Heart left ventricle (tissue), 16 donors: ENCODE data around the gene FAM149B1. TPM values are rescaled to one million over a fixed set of nuclear protein-coding genes. Genes with fewer than 3 reads are reported as not detected.
A peak's percentile ranks its signal among the peaks of the same experiment; 100 is the strongest.

Experiments
- ATAC-seq, 4 donors: fragments of 200-7000 bp; cut with Tn5 transposase; one replicate each; pipeline ENCODE4 v1.9.1; 2020 to 2022; ENCODE audit warnings: moderate library complexity in 4 of 4, mild to moderate bottlenecking in 3 of 4, moderate number of reproducible peaks in 1 of 4
- DNase-seq, 5 donors: peaks; one replicate each; pipeline ENCODE4 v3.0.0-alpha.2; 2020
- H3K27ac ChIP-seq, 12 donors: fragments of 200-600 bp; sonication (generic) in 4 of 12; one replicate each; pipeline versions ENCODE4 v1.5.0 to v1.8.0; 2016 to 2022; ENCODE audit warnings: mild to moderate bottlenecking in 2 of 12
- H3K27me3 ChIP-seq, 9 donors: fragments of 200-600 bp; sonication (generic) in 2 of 9; one replicate each; pipeline versions ENCODE4 v1.5.1 to v1.8.0; 2016 to 2022; ENCODE audit warnings: mild to moderate bottlenecking in 3 of 9
- H3K36me3 ChIP-seq, 9 donors: fragments of 200-600 bp; sonication (generic) in 2 of 9; one replicate each; pipeline versions ENCODE4 v1.5.0 to v1.8.0; 2018 to 2022; ENCODE audit warnings: mild to moderate bottlenecking in 2 of 9
- H3K4me1 ChIP-seq, 12 donors: fragments of 200-600 bp; sonication (generic) in 4 of 12; one replicate each; pipeline versions ENCODE4 v1.5.0 to v1.8.0; 2016 to 2022; ENCODE audit warnings: mild to moderate bottlenecking in 3 of 12
- H3K4me3 ChIP-seq, 12 donors: fragments of 200-600 bp; sonication (generic) in 4 of 12; one replicate each; pipeline versions ENCODE4 v1.5.0 to v1.8.0; 2017 to 2022; ENCODE audit warnings: mild to moderate bottlenecking in 9 of 12, moderate library complexity in 4 of 12
- H3K9me3 ChIP-seq, 12 donors: fragments of 200-600 bp; sonication (generic) in 4 of 12; one replicate each; pipeline versions ENCODE4 v1.5.0 to v1.8.0; 2016 to 2022; ENCODE audit warnings: mild to moderate bottlenecking in 1 of 12
- POLR2A ChIP-seq, 2 donors: fragments of 450-650 bp; IDR thresholded peaks; one replicate each; pipeline ENCODE4 v1.6.1; 2017; ENCODE audit warnings: antibody characterized with exemption in 2 of 2, mild to moderate bottlenecking in 2 of 2, moderate library complexity in 2 of 2
- WGBS, 4 donors: extraction: QIAGEN DNeasy Blood & Tissue Kit in 2 of 4; methylation state at CpG; one replicate each; pipeline versions ENCODE4 v1.1.5 to v1.1.7; 2013 to 2018; 5-methylcytosine and 5-hydroxymethylcytosine counted together
- intact Hi-C, 10 donors: fragments of 100-400 bp; cut with DNase I; formaldehyde crosslinking; loops; one replicate each; pipeline versions ENCODE4 v1.11.1 to v1.14.2; 2022
- polyA plus RNA-seq, 2 donors: library from polyadenylated mRNA; stranded (reverse); fragments of 200-250 nt; gene quantifications; one replicate each; pipeline ENCODE4 v1.2.3, GENCODE V29; 2013
- total RNA-seq, 9 donors: library from RNA; depleted of rRNA in 2 of 9; stranded (reverse); fragments of >200 nt in 2 of 9; fragmentation: NEBNext Ultra II Directional in 3 of 9; extraction: Animal tissue kit (Norgen Biotek cat#: 25700) in 3 of 9; gene quantifications; one replicate each; pipeline versions ENCODE4 v1.1.0 to v1.2.4, GENCODE V29; 2016 to 2023
- TF ChIP-seq, protein P1 (sequence below), 12 donors: fragments of 200-600 bp; sonication (generic) in 4 of 12; IDR thresholded peaks; one replicate each; pipeline versions ENCODE4 v1.5.0 to v1.8.0; 2018 to 2022; ENCODE audit warnings: antibody characterized with exemption in 12 of 12, mild to moderate bottlenecking in 5 of 12
- donor health status: ischemic (EF 13 %, LVEDD 7.1; RV severe dilation, severe dysfunction).
- donor health status: healthy with polysubstance abuse.
- donor health status: DM: no; HTN: yes; CAD: no.
- donor health status: DM: no; HTN: no; CAD: no.
- donor health status: ischemic (EF 25% LVEDD 6.9; RV normal size, moderate dysfunction).
- donor health status: ischemic (EF 25% LVEDD 5.7; RV mildly dilated, moderate dysfunction).
- donor health status: healthy.
- donor health status: DM: yes; HTN: yes; CAD: no.
- donor health status: ischemic (EF 35%, LVEDD 5.7; RV mildly dilated, moderate dysfunction).
- donor health status: nonischemic (EF 11% LVEDD 7.7; RV severe dilation, severe dysfunction).
- donor health status: DM: yes; HTN: yes; CAD: no.
- donor health status: PGD.
- donor health status: ischemic (EF 29% LVEDD 5.4; RV normal size, mild dysfunction).
- donor health status: nonischemic (EF 23%, LVEDD 6.1; RV moderate dilation, normal function).

The FAM149B1 gene
- total and polyA plus RNA-seq, 11 donors, result 7.8 to 21.8 (median 17.8) TPM

DNA sequence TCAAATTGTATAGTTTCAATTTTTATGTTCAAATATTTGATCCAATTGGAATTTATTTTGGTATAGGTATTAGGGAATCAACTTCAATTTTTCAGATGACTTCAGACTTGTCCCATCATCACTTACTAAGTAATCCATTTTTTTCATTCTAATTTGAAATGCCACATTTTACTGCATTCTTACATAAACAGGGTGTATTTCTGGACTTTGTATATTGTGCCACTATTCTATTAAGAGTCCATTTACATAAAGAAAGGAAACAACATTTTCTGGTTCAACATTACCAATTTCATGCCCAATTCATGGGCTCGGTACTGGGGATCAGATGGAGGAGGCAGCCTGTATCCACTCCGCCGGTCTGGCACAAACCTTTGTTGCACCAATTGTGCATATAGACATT lies 15.9 kb upstream of the FAM149B1 start:
- H3K36me3 ChIP-seq, result peaks cover 0 to 98% (median 88%) of the 10 kb centered on the region in 9 donors
- no peak overlapping the region for H3K27ac ChIP-seq
- H3K4me3 ChIP-seq, result no peak overlapping the region
- ATAC-seq (no peak), DNase-seq (no peak)
- no peak for TF ChIP-seq POLR2A (IDR thresholded peaks at IDR 0.05)
- TF ChIP-seq, protein P1, sequence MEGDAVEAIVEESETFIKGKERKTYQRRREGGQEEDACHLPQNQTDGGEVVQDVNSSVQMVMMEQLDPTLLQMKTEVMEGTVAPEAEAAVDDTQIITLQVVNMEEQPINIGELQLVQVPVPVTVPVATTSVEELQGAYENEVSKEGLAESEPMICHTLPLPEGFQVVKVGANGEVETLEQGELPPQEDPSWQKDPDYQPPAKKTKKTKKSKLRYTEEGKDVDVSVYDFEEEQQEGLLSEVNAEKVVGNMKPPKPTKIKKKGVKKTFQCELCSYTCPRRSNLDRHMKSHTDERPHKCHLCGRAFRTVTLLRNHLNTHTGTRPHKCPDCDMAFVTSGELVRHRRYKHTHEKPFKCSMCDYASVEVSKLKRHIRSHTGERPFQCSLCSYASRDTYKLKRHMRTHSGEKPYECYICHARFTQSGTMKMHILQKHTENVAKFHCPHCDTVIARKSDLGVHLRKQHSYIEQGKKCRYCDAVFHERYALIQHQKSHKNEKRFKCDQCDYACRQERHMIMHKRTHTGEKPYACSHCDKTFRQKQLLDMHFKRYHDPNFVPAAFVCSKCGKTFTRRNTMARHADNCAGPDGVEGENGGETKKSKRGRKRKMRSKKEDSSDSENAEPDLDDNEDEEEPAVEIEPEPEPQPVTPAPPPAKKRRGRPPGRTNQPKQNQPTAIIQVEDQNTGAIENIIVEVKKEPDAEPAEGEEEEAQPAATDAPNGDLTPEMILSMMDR (IDR thresholded peaks at IDR 0.05), result no peak
- 97% methylated on average over 3 of the region's 3 CpGs for WGBS, 4 donors
- intact Hi-C loops, result no loop called here
- H3K27me3 ChIP-seq, result no peaks in the 10 kb centered on the region
- H3K9me3 ChIP-seq, result no peaks in the 10 kb centered on the region
- no peaks in the 10 kb centered on the region for H3K4me1 ChIP-seq

DNA sequence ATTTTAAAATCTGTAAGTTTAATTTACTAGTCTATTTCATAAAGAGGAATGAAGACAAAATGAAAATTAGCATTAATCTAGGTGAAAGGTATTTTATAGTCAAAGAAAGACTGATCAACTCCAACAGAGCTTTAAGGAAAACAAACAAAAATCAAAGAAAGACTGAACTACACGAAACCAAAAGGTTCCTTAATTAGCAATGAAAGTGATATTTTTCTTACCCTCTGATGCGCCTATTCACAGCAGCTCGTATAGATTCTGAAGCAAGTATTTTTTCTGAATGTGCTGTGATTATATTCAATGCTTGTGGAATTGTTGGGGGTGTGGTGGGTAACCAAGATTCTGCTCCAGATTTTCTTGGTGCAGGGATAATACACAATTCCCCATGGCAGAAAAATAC lies 11.9 kb upstream of the FAM149B1 start:
- WGBS, 4 donors, result 91 to 97% (median 93%) methylated on average over 3 of the region's 3 CpGs
- TF ChIP-seq POLR2A (IDR thresholded peaks at IDR 0.05), result no peak
- H3K4me1 ChIP-seq, result peaks cover 0 to 5% (median 0%) of the 10 kb centered on the region in 12 donors
- H3K27me3 ChIP-seq, result no peaks in the 10 kb centered on the region
- ATAC-seq, result no peak
- H3K27ac ChIP-seq, result no peak overlapping the region
- H3K36me3 ChIP-seq, result peaks cover 0 to 93% (median 86%) of the 10 kb centered on the region in 9 donors
- no peak overlapping the region for H3K4me3 ChIP-seq
- intact Hi-C loops, result loop anchor here in 3 of 10 donors (5.0 kb wide), 1 partner anchor 59 kb away; the partner anchor contains the start of gene P4HA1 (in 3 of the 3)
- DNase-seq, result no peak
- no peaks in the 10 kb centered on the region for H3K9me3 ChIP-seq

DNA sequence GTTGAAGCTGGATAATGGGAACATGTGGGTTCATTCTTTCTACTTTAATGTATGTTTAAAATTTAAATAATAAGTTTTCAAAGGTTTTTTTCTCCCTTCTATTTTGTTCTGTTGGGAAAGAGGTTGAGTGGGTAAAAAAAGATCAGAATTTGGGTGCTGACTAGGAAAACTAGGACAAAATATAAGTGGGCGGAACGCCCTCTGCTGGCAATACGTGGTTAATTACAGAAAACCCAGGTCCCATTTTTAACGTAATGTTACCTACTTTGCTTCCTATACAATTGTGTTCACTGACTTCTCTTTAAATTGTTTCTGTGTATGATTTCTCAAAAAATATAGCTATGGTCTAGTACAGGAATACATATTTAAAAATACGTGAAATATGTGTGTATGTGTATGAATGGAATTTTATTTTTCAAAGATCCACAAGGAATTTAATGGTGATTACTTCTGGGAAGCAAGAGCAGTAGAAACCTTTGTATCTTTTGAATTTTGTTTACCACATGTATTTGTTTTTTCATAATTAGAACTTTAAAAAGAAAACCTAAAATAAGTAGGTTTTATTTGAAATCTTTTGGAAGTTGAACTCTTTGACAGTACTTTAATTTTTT lies 8.8 kb upstream of the FAM149B1 start:
- intact Hi-C loops, result loop anchor here in 3 of 10 donors (5.0 kb wide), 1 partner anchor 62 kb away; the partner anchor contains the start of gene P4HA1 (in 3 of the 3)
- no peak for ATAC-seq
- no peak overlapping the region for H3K27ac ChIP-seq
- H3K4me3 ChIP-seq, result no peak overlapping the region
- no peaks in the 10 kb centered on the region for H3K9me3 ChIP-seq
- peaks cover 0 to 91% (median 85%) of the 10 kb centered on the region in 9 donors for H3K36me3 ChIP-seq
- WGBS, 4 donors, result 8 to 14% (median 10%) methylated on average over 5 of the region's 5 CpGs
- H3K4me1 ChIP-seq, result peaks cover 0 to 32% (median 16%) of the 10 kb centered on the region in 12 donors
- DNase-seq, result peak in 4 of 5 donors; percentile 32 to 49 (median 36)
- TF ChIP-seq POLR2A (IDR thresholded peaks at IDR 0.05), result no peak
- TF ChIP-seq, protein P1 (IDR thresholded peaks at IDR 0.05), result peak; percentile 66 to 87 (median 75)
- H3K27me3 ChIP-seq, result no peaks in the 10 kb centered on the region

DNA sequence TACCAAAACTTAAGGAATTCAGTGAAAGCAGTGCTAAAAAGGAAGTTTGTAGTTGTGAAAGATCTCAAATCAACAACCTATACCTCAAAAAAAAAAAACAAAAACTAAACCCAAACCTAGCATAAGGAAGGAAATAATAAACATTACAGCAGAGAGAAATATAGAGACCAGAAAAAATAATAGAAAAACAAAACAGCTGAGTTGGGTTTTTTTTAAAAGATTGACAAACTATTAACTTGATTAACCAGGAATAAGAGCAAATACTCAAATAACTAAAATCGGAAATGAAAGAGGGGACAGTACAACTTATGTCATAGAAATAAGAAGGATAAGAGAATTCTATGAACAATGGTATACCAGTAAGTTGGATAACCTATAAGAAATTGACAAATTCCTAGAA lies 6.8 kb upstream of the FAM149B1 start:
- intact Hi-C loops, result loop anchor here in 5 of 10 donors (5.0 to 10.0 kb wide), 6 partner anchors 34 to 804 kb away; partner anchors contain the start of genes P4HA1 (in 3 of the 5) and NUDT13 (in 1 of the 5)
- TF ChIP-seq POLR2A (IDR thresholded peaks at IDR 0.05), result no peak
- TF ChIP-seq, protein P1 (IDR thresholded peaks at IDR 0.05), result no peak
- peaks cover 0 to 79% (median 66%) of the 10 kb centered on the region in 9 donors for H3K36me3 ChIP-seq
- H3K27ac ChIP-seq, result no peak overlapping the region
- DNase-seq (no peak), ATAC-seq (no peak)
- H3K9me3 ChIP-seq, result no peaks in the 10 kb centered on the region
- H3K27me3 ChIP-seq, result no peaks in the 10 kb centered on the region
- H3K4me1 ChIP-seq, result peaks cover 0 to 46% (median 19%) of the 10 kb centered on the region in 12 donors
- H3K4me3 ChIP-seq, result no peak overlapping the region
- WGBS, 4 donors, result 87 to 94% (median 91%) methylated on average over 1 of the region's 1 CpG
